Heart left ventricle (tissue), 16 donors: ENCODE measurements around the gene MYH16. TPM values are rescaled to one million over a fixed set of nuclear protein-coding genes. Genes with fewer than 3 reads are reported as not detected.
"Not testable (repeated sequence)": the region's sequence is repeated elsewhere in the genome, so short reads cannot be mapped to it uniquely, and the experiment has no call there.

Experiments used
- ATAC-seq, 4 donors: fragments of 200-7000 bp; cut with Tn5 transposase; one replicate each; pipeline ENCODE4 v1.9.1; 2020 to 2022; ENCODE audit warnings: moderate library complexity in 4 of 4, mild to moderate bottlenecking in 3 of 4, moderate number of reproducible peaks in 1 of 4
- DNase-seq, 5 donors: peaks; one replicate each; pipeline ENCODE4 v3.0.0-alpha.2; 2020
- H3K27ac ChIP-seq, 12 donors: fragments of 200-600 bp; sonication (generic) in 4 of 12; one replicate each; pipeline versions ENCODE4 v1.5.0 to v1.8.0; 2016 to 2022; ENCODE audit warnings: mild to moderate bottlenecking in 2 of 12
- H3K27me3 ChIP-seq, 9 donors: fragments of 200-600 bp; sonication (generic) in 2 of 9; one replicate each; pipeline versions ENCODE4 v1.5.1 to v1.8.0; 2016 to 2022; ENCODE audit warnings: mild to moderate bottlenecking in 3 of 9
- H3K36me3 ChIP-seq, 9 donors: fragments of 200-600 bp; sonication (generic) in 2 of 9; one replicate each; pipeline versions ENCODE4 v1.5.0 to v1.8.0; 2018 to 2022; ENCODE audit warnings: mild to moderate bottlenecking in 2 of 9
- H3K4me1 ChIP-seq, 12 donors: fragments of 200-600 bp; sonication (generic) in 4 of 12; one replicate each; pipeline versions ENCODE4 v1.5.0 to v1.8.0; 2016 to 2022; ENCODE audit warnings: mild to moderate bottlenecking in 3 of 12
- H3K4me3 ChIP-seq, 12 donors: fragments of 200-600 bp; sonication (generic) in 4 of 12; one replicate each; pipeline versions ENCODE4 v1.5.0 to v1.8.0; 2017 to 2022; ENCODE audit warnings: mild to moderate bottlenecking in 9 of 12, moderate library complexity in 4 of 12
- H3K9me3 ChIP-seq, 12 donors: fragments of 200-600 bp; sonication (generic) in 4 of 12; one replicate each; pipeline versions ENCODE4 v1.5.0 to v1.8.0; 2016 to 2022; ENCODE audit warnings: mild to moderate bottlenecking in 1 of 12
- CTCF ChIP-seq, 12 donors: fragments of 200-600 bp; sonication (generic) in 4 of 12; IDR thresholded peaks; one replicate each; pipeline versions ENCODE4 v1.5.0 to v1.8.0; 2018 to 2022; ENCODE audit warnings: antibody characterized with exemption in 12 of 12, mild to moderate bottlenecking in 5 of 12
- POLR2A ChIP-seq, 2 donors: fragments of 450-650 bp; IDR thresholded peaks; one replicate each; pipeline ENCODE4 v1.6.1; 2017; ENCODE audit warnings: antibody characterized with exemption in 2 of 2, mild to moderate bottlenecking in 2 of 2, moderate library complexity in 2 of 2
- WGBS, 4 donors: extraction: QIAGEN DNeasy Blood & Tissue Kit in 2 of 4; methylation state at CpG; one replicate each; pipeline versions ENCODE4 v1.1.5 to v1.1.7; 2013 to 2018; 5-methylcytosine and 5-hydroxymethylcytosine counted together
- intact Hi-C, 10 donors: fragments of 100-400 bp; cut with DNase I; formaldehyde crosslinking; loops; one replicate each; pipeline versions ENCODE4 v1.11.1 to v1.14.2; 2022
- polyA plus RNA-seq, 2 donors: library from polyadenylated mRNA; stranded (reverse); fragments of 200-250 nt; gene quantifications; one replicate each; pipeline ENCODE4 v1.2.3, GENCODE V29; 2013
- total RNA-seq, 9 donors: library from RNA; depleted of rRNA in 2 of 9; stranded (reverse); fragments of >200 nt in 2 of 9; fragmentation: NEBNext Ultra II Directional in 3 of 9; extraction: Animal tissue kit (Norgen Biotek cat#: 25700) in 3 of 9; gene quantifications; one replicate each; pipeline versions ENCODE4 v1.1.0 to v1.2.4, GENCODE V29; 2016 to 2023
- donor health status: ischemic (EF 13 %, LVEDD 7.1; RV severe dilation, severe dysfunction).
- donor health status: healthy with polysubstance abuse.
- donor health status: DM: no; HTN: yes; CAD: no.
- donor health status: DM: no; HTN: no; CAD: no.
- donor health status: ischemic (EF 25% LVEDD 6.9; RV normal size, moderate dysfunction).
- donor health status: ischemic (EF 25% LVEDD 5.7; RV mildly dilated, moderate dysfunction).
- donor health status: healthy.
- donor health status: DM: yes; HTN: yes; CAD: no.
- donor health status: ischemic (EF 35%, LVEDD 5.7; RV mildly dilated, moderate dysfunction).
- donor health status: nonischemic (EF 11% LVEDD 7.7; RV severe dilation, severe dysfunction).
- donor health status: DM: yes; HTN: yes; CAD: no.
- donor health status: PGD.
- donor health status: ischemic (EF 29% LVEDD 5.4; RV normal size, mild dysfunction).
- donor health status: nonischemic (EF 23%, LVEDD 6.1; RV moderate dilation, normal function).

The MYH16 gene
- total and polyA plus RNA-seq, 11 donors, result not detected

GRCh38 chr7:99267481-99267840, 5.2 kb upstream of the MYH16 start:
- no peak overlapping the region for H3K4me3 ChIP-seq
- intact Hi-C loops, result no loop called here
- 65 to 83% (median 74%) methylated on average over 3 to 5 of the region's 5 CpGs for WGBS, 4 donors
- no peaks in the 10 kb centered on the region for H3K4me1 ChIP-seq
- H3K27ac ChIP-seq, result no peak overlapping the region
- H3K27me3 ChIP-seq, result no peaks in the 10 kb centered on the region
- H3K36me3 ChIP-seq, result no peaks in the 10 kb centered on the region
- DNase-seq, result no peak
- peaks cover 0 to 5% (median 0%) of the 10 kb centered on the region in 12 donors for H3K9me3 ChIP-seq
- TF ChIP-seq CTCF (IDR thresholded peaks at IDR 0.05) (no peak), POLR2A (IDR thresholded peaks at IDR 0.05) (no peak)
- ATAC-seq, result peak in 2 of 4 donors; percentile 32 to 71

- no peak for ATAC-seq
- H3K9me3 ChIP-seq, result peaks cover 0 to 5% (median 0%) of the 10 kb centered on the region in 12 donors
- no peak overlapping the region for H3K27ac ChIP-seq
- intact Hi-C loops, result no loop called here
- no peak for TF ChIP-seq CTCF (IDR thresholded peaks at IDR 0.05)
- no peaks in the 10 kb centered on the region for H3K27me3 ChIP-seq
- H3K4me1 ChIP-seq, result no peaks in the 10 kb centered on the region
- WGBS, 4 donors, result 72 to 80% (median 76%) methylated on average over 12 to 17 of the region's 17 CpGs
- no peak overlapping the region for H3K4me3 ChIP-seq
- no peak for DNase-seq
- H3K36me3 ChIP-seq, result no peaks in the 10 kb centered on the region
Measured at GRCh38 chr7:99267841-99268576, 4.6 kb upstream of the MYH16 start.

- ATAC-seq, result no peak
- Histone ChIP-seq H3K4me3 (no peak overlapping the region), H3K9me3 (peaks cover 0 to 5% (median 0%) of the 10 kb centered on the region in 12 donors), H3K36me3 (no peaks in the 10 kb centered on the region), H3K27ac (no peak overlapping the region), H3K27me3 (no peaks in the 10 kb centered on the region), H3K4me1 (no peaks in the 10 kb centered on the region)
- TF ChIP-seq CTCF (IDR thresholded peaks at IDR 0.05) (no peak), POLR2A (IDR thresholded peaks at IDR 0.05) (no peak)
- DNase-seq, result no peak
- intact Hi-C loops, result no loop called here
- WGBS, 4 donors, result 79 to 86% (median 79%) methylated on average over 4 of the region's 4 CpGs
Measured at GRCh38 chr7:99268577-99268908, 4.1 kb upstream of the MYH16 start.

- Histone ChIP-seq H3K4me1 (no peaks in the 10 kb centered on the region), H3K36me3 (no peaks in the 10 kb centered on the region), H3K27ac (no peak overlapping the region), H3K4me3 (no peak overlapping the region), H3K27me3 (no peaks in the 10 kb centered on the region), H3K9me3 (peaks cover 0 to 4% (median 0%) of the 10 kb centered on the region in 12 donors)
- intact Hi-C loops, result no loop called here
- ATAC-seq (no peak), DNase-seq (no peak)
- 51 to 66% (median 57%) methylated on average over 16 of the region's 16 CpGs for WGBS, 4 donors
- TF ChIP-seq POLR2A (IDR thresholded peaks at IDR 0.05), result no peak
- no peak for TF ChIP-seq CTCF (IDR thresholded peaks at IDR 0.05)
Measured at GRCh38 chr7:99270702-99271101, 1.9 kb upstream of the MYH16 start.

GRCh38 chr7:99273561-99273960, 922 bp downstream of the MYH16 start:
- H3K27ac ChIP-seq, DNase-seq, H3K36me3 ChIP-seq, ATAC-seq, intact Hi-C loops, H3K4me1 ChIP-seq, H3K27me3 ChIP-seq, H3K9me3 ChIP-seq, H3K4me3 ChIP-seq: not testable (repeated sequence)
- WGBS, 4 donors, result 96 to 100% (median 97%) methylated on average over 1 of the region's 1 CpG

- WGBS, 4 donors, result 87 to 98% (median 97%) methylated on average over 7 of the region's 7 CpGs
- H3K4me3 ChIP-seq, intact Hi-C loops, H3K9me3 ChIP-seq, DNase-seq, H3K27me3 ChIP-seq, ATAC-seq, H3K4me1 ChIP-seq, H3K27ac ChIP-seq, H3K36me3 ChIP-seq: not testable (repeated sequence)
Measured at GRCh38 chr7:99274908-99275307, 2.3 kb downstream of the MYH16 start.
